Hippocampal formation (tissue), 2 donors: ENCODE data around the gene ABI2.

Source experiments
- DNase-seq, 2 donors: peaks; one replicate each; lab custom pipeline; 2025; lab: John Stamatoyannopoulos, UW

ABI2 gene

DNA sequence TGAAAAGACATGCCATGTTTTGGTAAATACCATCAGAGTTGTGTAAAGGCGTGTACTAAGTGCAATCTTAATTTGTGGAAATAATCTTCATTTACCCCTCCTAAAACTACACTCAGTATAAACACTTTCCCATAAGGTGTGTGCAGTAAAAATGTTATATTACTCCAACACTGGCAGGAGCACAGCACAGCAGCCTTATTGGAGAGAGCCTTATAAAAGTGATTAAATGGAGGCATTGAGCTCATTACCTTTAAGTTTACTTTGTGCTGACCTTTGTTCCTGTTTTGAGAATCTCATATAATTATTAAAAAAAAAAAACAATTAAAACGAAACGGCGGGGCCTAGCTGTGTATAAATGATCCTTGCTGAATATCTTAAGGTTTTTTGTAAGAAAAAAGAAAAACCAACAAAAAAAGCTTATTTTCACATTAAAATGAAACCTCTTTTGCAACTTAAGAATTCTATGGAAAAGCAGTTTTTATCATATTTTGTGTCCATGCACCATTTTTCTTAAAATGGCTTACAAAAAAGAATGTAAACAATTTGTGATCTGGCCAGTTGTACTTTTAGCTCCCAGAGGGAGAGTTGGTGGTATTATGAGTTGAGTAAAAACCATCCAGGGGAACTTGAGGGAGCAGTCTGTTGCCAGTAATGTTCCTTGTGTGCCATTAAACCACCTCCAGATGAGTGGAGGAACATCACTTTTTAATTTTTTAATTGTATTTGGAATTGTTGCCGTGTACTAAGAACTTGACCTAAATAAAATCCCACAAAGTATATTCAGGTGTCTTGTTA, 103.4 kb downstream of the ABI2 start:
- no peak for DNase-seq

GRCh38 chr2:203432811-203433210, 104.6 kb downstream of the ABI2 start:
- DNase-seq: no peak

- no peak for DNase-seq
These were observed 108.3 kb downstream of the ABI2 start for GRCh38 chr2:203436496-203436895.

- DNase-seq: no peak
These were observed 109.3 kb downstream of the ABI2 start for GRCh38 chr2:203437511-203437910.

GRCh38 chr2:203438528-203438927, 110.3 kb downstream of the ABI2 start:
- DNase-seq: peak in 1 of 2 donors; percentile 32

DNA sequence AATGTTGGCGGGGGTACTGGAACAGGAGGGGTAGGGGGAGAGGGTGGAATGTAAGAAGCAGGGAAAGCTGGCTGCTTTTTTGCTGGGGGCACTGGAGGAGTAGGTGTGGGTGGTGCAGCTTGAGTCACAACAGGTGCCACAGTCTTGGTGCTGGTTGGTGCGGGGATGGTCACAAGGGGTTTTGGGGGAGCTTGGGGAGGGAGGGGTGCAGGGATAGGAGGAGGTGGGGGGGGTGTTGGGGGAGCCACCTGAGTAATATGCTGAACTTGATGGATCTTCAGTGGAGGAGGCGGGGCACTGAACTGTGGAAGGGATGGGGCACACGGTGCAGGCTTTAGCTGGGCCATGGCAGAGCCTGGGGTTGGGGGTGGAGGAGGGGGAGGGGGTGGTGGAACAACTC, 112.5 kb downstream of the ABI2 start:
- no peak for DNase-seq

DNA sequence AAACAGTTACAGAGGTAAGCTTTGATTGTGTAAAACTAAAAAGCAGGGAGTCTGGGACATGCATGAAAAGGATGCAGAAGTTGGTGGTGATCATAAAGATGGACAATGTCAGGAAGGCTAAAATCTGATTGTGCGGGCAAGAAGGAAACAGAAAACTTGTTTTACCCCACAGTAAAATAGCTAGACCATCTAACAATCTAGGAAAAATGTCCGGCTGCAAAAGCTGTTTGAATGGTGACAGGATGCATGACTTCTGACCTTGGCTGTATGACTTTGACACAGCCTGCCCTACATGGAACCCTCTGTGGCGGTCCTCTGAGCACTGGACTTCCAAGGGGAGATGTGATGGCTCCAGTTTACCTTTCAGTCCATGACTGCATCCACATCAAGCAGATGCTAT, 113.3 kb downstream of the ABI2 start:
- DNase-seq: no peak

DNA sequence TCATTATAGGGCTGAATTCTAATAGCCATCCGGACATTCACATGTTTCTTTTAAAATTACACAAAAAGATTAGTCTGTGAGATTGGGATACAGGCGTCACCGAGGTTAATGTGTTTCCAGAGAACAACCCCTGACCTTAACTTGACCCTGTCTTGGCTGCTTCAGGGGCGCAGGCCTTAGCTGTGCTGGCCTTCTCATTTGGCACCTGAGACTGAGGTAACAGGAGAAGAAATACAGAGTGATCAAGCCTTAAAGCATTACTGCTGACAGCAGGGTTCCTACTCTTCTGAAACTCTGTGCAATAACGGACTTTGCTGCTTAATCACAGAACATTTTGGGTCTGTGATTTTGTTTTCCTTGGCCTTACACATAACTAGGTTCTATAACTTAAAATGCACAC, 114.3 kb downstream of the ABI2 start:
- no peak for DNase-seq

GRCh38 chr2:203444738-203445137, 116.5 kb downstream of the ABI2 start:
- no peak for DNase-seq

- no peak for DNase-seq
These were observed 117.9 kb downstream of the ABI2 start for GRCh38 chr2:203446071-203446481.

GRCh38 chr2:203446780-203447179, 118.6 kb downstream of the ABI2 start:
- DNase-seq: no peak

- no peak for DNase-seq
These were observed 122.4 kb downstream of the ABI2 start for GRCh38 chr2:203450561-203450960.

GRCh38 chr2:203451011-203451410, 122.8 kb downstream of the ABI2 start:
- no peak for DNase-seq

- DNase-seq: no peak
These were observed 123.5 kb downstream of the ABI2 start for GRCh38 chr2:203451689-203452088.

DNA sequence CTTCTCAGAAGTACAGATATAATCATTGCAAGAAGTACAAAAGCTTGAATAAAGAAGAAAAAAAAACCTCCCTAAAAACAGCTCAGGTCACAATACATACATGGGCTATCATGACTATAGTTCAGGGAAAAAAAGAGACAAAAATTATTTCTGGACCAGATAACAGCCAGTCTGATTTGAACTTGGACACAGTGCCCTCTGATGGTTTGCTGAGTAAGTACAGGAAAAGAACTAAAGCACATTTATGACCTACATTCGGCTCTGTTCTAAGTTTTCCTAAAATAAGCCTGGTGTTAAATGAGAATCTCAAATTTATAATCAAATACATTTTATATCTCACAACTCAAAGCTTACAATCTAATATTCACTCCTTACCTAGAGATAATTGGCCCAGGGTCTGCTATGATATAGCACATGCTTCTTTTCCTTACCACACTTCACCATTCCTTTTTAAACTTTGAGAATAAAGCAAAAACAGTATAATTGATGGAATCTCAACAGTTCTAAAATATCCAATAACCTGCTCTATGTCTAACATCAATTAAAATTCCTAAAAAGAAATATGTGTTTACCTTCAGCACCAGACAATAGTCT, 125.8 kb downstream of the ABI2 start:
- peak in 1 of 2 donors; percentile 83 for DNase-seq

GRCh38 chr2:203455209-203455608, 127.0 kb downstream of the ABI2 start:
- no peak for DNase-seq

DNA sequence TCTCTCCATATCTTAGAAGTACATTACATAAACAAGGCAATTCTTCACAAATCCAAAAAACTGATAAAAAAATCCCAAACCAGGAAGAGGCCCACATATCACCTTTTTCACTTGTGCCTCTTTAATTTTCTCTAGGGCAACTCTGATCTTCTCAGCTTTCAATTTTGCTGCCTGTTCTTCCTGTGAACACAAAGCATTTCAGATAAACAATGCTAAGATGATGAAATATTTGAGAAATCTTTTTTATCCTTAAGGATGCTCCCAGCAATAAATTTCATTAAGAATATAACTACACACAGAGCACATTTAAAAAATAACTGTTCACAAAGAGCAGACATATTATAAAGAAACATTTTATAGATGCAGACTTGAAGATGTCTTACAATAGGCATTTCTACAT, 133.6 kb downstream of the ABI2 start:
- no peak for DNase-seq

GRCh38 chr2:203462308-203462707, 134.1 kb downstream of the ABI2 start:
- DNase-seq: no peak

DNA sequence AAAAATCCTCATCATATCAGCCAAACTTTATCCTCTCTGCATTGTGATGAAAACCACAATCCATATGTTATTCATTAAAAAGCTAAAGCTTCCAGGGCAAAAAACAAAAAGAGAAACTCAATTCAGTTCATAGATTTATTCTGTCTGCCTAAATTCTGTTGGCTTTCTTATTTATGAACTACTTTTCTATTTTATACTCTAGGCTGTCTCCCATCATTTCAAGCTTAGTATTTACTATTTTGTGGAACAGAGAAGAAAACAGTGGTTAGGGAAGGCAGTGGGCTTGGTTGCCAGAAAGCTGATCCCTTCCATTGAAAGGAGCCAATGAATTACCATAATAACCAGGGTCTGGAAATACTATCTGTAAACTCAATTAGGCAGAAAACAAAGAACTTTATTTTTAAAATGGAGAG, 135.1 kb downstream of the ABI2 start:
- no peak for DNase-seq

DNA sequence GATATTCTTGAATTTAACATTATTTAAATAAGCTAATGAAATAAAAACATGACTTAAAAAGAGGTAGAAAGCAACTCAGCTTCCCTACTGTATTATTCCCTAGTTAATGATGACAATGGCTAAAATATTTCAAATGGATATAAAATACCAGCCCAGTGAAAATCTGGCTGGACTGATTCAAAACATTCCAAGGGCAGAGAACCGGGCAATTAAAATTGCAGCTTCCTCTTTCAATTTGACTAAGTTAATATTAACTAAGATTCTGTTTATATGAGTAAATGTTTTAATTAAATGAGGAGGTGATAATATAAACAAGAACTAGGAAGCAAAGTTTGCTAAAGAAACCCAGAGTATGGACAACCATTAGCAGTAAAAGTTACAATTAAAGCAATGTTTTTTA, 141.4 kb downstream of the ABI2 start:
- DNase-seq: no peak

GRCh38 chr2:203470371-203470770, 142.2 kb downstream of the ABI2 start:
- no peak for DNase-seq

DNA sequence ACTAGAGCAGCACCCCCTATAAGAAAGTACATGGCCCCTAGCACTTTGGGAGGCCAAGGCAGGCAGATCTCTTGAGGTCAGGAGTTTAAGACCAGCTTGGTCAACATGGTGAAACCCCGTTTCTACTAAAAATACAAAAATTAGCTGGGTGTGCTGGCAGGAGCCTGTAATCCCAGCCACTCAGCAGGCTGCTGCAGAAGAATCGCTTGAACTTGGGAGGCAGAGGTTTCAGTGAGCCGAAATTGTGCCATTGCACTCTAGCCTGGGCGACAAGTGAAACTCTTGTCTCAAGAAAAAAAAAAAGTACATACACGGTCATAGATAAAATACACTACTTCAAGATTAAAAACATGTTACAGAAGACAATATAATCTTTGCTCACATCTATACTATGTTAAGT, 143.1 kb downstream of the ABI2 start:
- no peak for DNase-seq

- no peak for DNase-seq
These were observed 148.7 kb downstream of the ABI2 start for GRCh38 chr2:203476881-203477280.

DNA sequence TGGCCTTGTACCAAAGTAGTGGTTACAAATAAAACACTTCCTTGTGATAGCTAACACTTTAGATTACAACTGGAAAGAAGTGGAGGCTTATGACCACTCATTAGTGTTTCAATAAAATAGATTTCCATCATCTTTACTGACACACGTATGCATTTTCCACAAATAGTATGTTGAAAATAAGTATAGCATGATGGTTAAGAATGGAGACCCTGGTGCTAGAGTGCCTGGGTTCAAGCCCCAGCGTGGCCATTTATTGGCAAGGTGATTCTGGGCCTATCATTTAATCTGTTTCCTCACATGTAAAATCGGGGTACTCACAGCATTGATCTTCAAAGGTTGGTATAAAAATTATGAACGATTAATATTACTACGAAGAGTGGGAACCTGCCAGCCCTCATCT, 152.4 kb downstream of the ABI2 start:
- no peak for DNase-seq
